GM21381 (cell line): ENCODE results near the gene NR4A3.
"Not testable (repeated sequence)": the region's sequence is repeated elsewhere in the genome, so short reads cannot be mapped to it uniquely, and the experiment has no call there.

ENCODE experiments used
- ATAC-seq: cut with Tn5 transposase; IDR thresholded peaks from one replicate; pipeline ENCODE4 v1.9.1; 2021; ENCODE audit warnings: mild to moderate bottlenecking, moderate library complexity; ENCODE audit not compliant: unreplicated experiment

Gene NR4A3

GRCh38 chr9:99821396-99822108, at the start of gene NR4A3:
Gene NR4A3, plus strand, starts transcription at chr9:99821885. Its CDS starts 6,158 bp downstream, at chr9:99828043.
- ATAC-seq: peak; percentile 34

- ATAC-seq: no peak
Observed at GRCh38 chr9:99773468-99774138, 48.1 kb upstream of the NR4A3 start.

GRCh38 chr9:99778308-99778707, 43.4 kb upstream of the NR4A3 start:
- no peak for ATAC-seq

GRCh38 chr9:99778836-99779235, 42.8 kb upstream of the NR4A3 start:
- ATAC-seq: no peak

GRCh38 chr9:99779277-99779676, 42.4 kb upstream of the NR4A3 start:
- ATAC-seq: no peak

GRCh38 chr9:99782349-99782748, 39.3 kb upstream of the NR4A3 start:
- ATAC-seq: not testable (repeated sequence)

- no peak for ATAC-seq
Observed at GRCh38 chr9:99782962-99783718, 38.5 kb upstream of the NR4A3 start.

GRCh38 chr9:99783799-99784198, 37.9 kb upstream of the NR4A3 start:
- no peak for ATAC-seq

- ATAC-seq: no peak
Observed at GRCh38 chr9:99785010-99785590, 36.6 kb upstream of the NR4A3 start.

- no peak for ATAC-seq
Observed at GRCh38 chr9:99787556-99787955, 34.1 kb upstream of the NR4A3 start.

GRCh38 chr9:99793528-99793927, 28.2 kb upstream of the NR4A3 start:
- no peak for ATAC-seq

- no peak for ATAC-seq
Observed at GRCh38 chr9:99796231-99796630, 25.5 kb upstream of the NR4A3 start.

- no peak for ATAC-seq
Observed at GRCh38 chr9:99801775-99802174, 19.9 kb upstream of the NR4A3 start.

- no peak for ATAC-seq
Observed at GRCh38 chr9:99803694-99804093, 18.0 kb upstream of the NR4A3 start.

- no peak for ATAC-seq
Observed at GRCh38 chr9:99807276-99807852, 14.3 kb upstream of the NR4A3 start.

GRCh38 chr9:99807956-99808355, 13.7 kb upstream of the NR4A3 start:
- ATAC-seq: no peak

- ATAC-seq: no peak
Observed at GRCh38 chr9:99808454-99808853, 13.2 kb upstream of the NR4A3 start.

GRCh38 chr9:99809586-99810319, 11.9 kb upstream of the NR4A3 start:
- ATAC-seq: no peak

GRCh38 chr9:99811172-99811571, 10.5 kb upstream of the NR4A3 start:
- peak; percentile 10 for ATAC-seq

GRCh38 chr9:99811598-99812383, 9.9 kb upstream of the NR4A3 start:
- ATAC-seq: peak; percentile 72
